Measurements from ENCODE around the gene TNFRSF12A. TPM values are rescaled to one million over a fixed set of nuclear protein-coding genes. Genes with fewer than 3 reads are reported as not detected.

The TNFRSF12A gene
- total and polyA plus RNA-seq, 2 of the 13 experiments (the other 11 are each of a cell fraction or from before 2014, with no cell fraction given) = 61.9 to 66.0 TPM

- TF ChIP-seq MEIS1 (CRISPR knock-in tag; IDR thresholded peaks at IDR 0.05; ENCODE audit: borderline replicate concordance) (no peak), POLR2A (IDR thresholded peaks at IDR 0.05; ENCODE audit: insufficient read depth in 1 of 2, low read depth in 2 of 2, low read length in 2 of 2) (peak; percentile 34 to 84; a peak in 3 of 4 replicates), SMAD1 (CRISPR knock-in tag; IDR thresholded peaks at IDR 0.05; ENCODE audit: borderline replicate concordance, low read depth) (peak; percentile 91; the same call in 1 of the 2 replicates), NFE2L2 (IDR thresholded peaks at IDR 0.05; ENCODE audit: low read length) (no peak), ZNF180 (CRISPR knock-in tag; IDR thresholded peaks at IDR 0.05; ENCODE audit: borderline replicate concordance, low read depth) (no peak), RAD51 (IDR thresholded peaks at IDR 0.05; ENCODE audit: borderline replicate concordance) (no peak), ETV5 (CRISPR knock-in tag; IDR thresholded peaks at IDR 0.05; ENCODE audit: borderline replicate concordance) (peak; percentile 76; the same call in 1 of the 2 replicates), ZNF616 (CRISPR knock-in tag; IDR thresholded peaks at IDR 0.05; ENCODE audit: low read depth) (no peak), ZNF672 (CRISPR knock-in tag; IDR thresholded peaks at IDR 0.05) (no peak), HOXD1 (CRISPR knock-in tag; IDR thresholded peaks at IDR 0.05) (no peak), ZNF18 (CRISPR knock-in tag; IDR thresholded peaks at IDR 0.05; ENCODE audit: insufficient replicate concordance) (peak; percentile 68), PATZ1 (CRISPR knock-in tag; IDR thresholded peaks at IDR 0.05) (peak; percentile 92), ZNF644 (CRISPR knock-in tag; IDR thresholded peaks at IDR 0.05; ENCODE audit: low read depth) (no peak), SUZ12 (IDR thresholded peaks at IDR 0.05; ENCODE audit: low read depth, low read length) (no peak), KAT2B (IDR thresholded peaks at IDR 0.05; ENCODE audit: borderline replicate concordance, low read depth, low read length) (no peak), ZFX (CRISPR knock-in tag; IDR thresholded peaks at IDR 0.05; ENCODE audit: low read depth) (peak; percentile 76), STAT6 (CRISPR knock-in tag; IDR thresholded peaks at IDR 0.05; ENCODE audit: borderline replicate concordance) (no peak), ZNF891 (CRISPR knock-in tag; IDR thresholded peaks at IDR 0.05) (no peak), XRCC5 (optimal IDR thresholded peaks at IDR 0.05; ENCODE audit: low read length) (peak; percentile 25), WIZ (CRISPR knock-in tag; IDR thresholded peaks at IDR 0.05) (no peak), JDP2 (CRISPR knock-in tag; IDR thresholded peaks at IDR 0.05; ENCODE audit: borderline replicate concordance) (no peak), TRIM22 (IDR thresholded peaks at IDR 0.05) (no peak), TARDBP (CRISPR knock-in tag; IDR thresholded peaks at IDR 0.05) (no peak), ZNF33B (CRISPR knock-in tag; IDR thresholded peaks at IDR 0.05) (0 out of 2 replicates have a peak, but pooled peaks have one; percentile 50)
Observed at GRCh38 chr16:3059041-3059722, 39.0 kb downstream of the TNFRSF12A start (continued).

Data from HepG2 (cell line).